Measurements from ENCODE around the gene ECM2.

DNA sequence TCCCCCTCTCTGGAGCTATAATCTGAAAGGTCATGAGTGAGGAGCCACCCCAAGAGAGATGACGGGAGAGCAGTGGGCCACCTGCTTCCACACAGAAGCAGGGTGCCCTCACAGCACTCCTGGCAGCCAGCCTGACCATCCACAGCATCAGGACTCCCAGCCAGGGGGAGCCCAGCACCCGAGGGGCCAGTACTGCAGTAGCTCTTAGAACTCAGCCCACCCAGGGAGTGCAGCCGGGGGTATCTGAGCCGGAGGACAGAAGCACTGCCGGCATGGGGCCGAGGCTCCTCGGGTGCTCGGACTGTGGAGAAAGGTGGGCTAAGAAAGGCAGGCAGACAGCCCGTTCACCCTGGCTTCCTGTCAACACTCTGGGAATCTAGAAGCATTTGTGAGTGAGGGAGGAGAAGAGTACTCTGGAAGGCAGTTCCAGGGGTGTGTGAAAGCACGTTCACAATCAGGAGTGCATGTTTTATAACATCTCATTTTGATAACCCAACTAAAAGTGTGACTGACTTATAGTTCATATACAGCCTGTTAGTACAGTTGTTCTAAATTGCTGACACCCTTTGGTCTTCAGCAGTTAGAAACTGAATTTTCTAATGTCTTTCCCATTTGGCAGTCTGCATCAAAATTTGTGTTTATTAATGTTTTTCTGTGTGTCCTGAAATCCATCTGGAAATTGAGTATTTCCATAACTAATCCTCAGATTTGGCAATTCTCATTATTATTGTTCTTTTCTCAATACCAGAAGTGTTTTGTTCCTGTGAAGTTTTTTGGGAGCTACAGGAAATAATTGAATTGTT, 27.6 kb downstream of the ECM2 start:
- TF ChIP-seq, protein P1, sequence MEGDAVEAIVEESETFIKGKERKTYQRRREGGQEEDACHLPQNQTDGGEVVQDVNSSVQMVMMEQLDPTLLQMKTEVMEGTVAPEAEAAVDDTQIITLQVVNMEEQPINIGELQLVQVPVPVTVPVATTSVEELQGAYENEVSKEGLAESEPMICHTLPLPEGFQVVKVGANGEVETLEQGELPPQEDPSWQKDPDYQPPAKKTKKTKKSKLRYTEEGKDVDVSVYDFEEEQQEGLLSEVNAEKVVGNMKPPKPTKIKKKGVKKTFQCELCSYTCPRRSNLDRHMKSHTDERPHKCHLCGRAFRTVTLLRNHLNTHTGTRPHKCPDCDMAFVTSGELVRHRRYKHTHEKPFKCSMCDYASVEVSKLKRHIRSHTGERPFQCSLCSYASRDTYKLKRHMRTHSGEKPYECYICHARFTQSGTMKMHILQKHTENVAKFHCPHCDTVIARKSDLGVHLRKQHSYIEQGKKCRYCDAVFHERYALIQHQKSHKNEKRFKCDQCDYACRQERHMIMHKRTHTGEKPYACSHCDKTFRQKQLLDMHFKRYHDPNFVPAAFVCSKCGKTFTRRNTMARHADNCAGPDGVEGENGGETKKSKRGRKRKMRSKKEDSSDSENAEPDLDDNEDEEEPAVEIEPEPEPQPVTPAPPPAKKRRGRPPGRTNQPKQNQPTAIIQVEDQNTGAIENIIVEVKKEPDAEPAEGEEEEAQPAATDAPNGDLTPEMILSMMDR (IDR thresholded peaks at IDR 0.05; ENCODE audit: poor library complexity): no peak
- TF ChIP-seq EZH2 (IDR thresholded peaks at IDR 0.05; ENCODE audit: borderline replicate concordance) (no peak), EZH2phosphoT487 (IDR thresholded peaks at IDR 0.05; ENCODE audit: low read depth, severe bottlenecking, unreplicated experiment) (no peak)
